Testis (tissue), 2 donors: ENCODE measurements around the gene RUNX3.

ENCODE experiments used
- POLR2A ChIP-seq: fragments of 450-650 bp; IDR thresholded peaks from one replicate; pipeline ENCODE4 v1.6.1; 2017; ENCODE audit warnings: antibody characterized with exemption, mild to moderate bottlenecking, moderate library complexity
- TF ChIP-seq, protein P1 (sequence below), 3 experiments: fragments of 450-650 bp in 2 of 3; fragments of 200-600 bp in 1 of 3; sonication (generic) in 1 of 3; IDR thresholded peaks; one replicate each; pipeline ENCODE4 v1.5.1; 2016 to 2019; ENCODE audit warnings: antibody characterized with exemption in 3 of 3, mild to moderate bottlenecking in 2 of 3, moderate library complexity in 1 of 3

GRCh38 chr1:24928689-24929397, 1.2 kb downstream of the RUNX3 start:
- TF ChIP-seq POLR2A, result no peak
- TF ChIP-seq, protein P1, sequence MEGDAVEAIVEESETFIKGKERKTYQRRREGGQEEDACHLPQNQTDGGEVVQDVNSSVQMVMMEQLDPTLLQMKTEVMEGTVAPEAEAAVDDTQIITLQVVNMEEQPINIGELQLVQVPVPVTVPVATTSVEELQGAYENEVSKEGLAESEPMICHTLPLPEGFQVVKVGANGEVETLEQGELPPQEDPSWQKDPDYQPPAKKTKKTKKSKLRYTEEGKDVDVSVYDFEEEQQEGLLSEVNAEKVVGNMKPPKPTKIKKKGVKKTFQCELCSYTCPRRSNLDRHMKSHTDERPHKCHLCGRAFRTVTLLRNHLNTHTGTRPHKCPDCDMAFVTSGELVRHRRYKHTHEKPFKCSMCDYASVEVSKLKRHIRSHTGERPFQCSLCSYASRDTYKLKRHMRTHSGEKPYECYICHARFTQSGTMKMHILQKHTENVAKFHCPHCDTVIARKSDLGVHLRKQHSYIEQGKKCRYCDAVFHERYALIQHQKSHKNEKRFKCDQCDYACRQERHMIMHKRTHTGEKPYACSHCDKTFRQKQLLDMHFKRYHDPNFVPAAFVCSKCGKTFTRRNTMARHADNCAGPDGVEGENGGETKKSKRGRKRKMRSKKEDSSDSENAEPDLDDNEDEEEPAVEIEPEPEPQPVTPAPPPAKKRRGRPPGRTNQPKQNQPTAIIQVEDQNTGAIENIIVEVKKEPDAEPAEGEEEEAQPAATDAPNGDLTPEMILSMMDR (IDR thresholded peaks at IDR 0.05), result no peak
